Measurements from ENCODE around the gene ACO1. TPM values are rescaled to one million over a fixed set of nuclear protein-coding genes. Genes with fewer than 3 reads are reported as not detected.

Gene ACO1
- total and polyA plus RNA-seq, 7 donors, result 15.6 to 39.4 (median 27.2) TPM

GRCh38 chr9:32399110-32399815 lies 14.8 kb downstream of the ACO1 start:
- intact Hi-C loops (cut with DNase I), result no loop called here
- H3K36me3 ChIP-seq (ENCODE audit: insufficient read depth in 1 of 2, low read depth in 1 of 2), result no peaks in the 10 kb centered on the region
- no peak overlapping the region for H3K4me3 ChIP-seq
- no peaks in the 10 kb centered on the region for H3K4me1 ChIP-seq
- DNase-seq (no peak), ATAC-seq (no peak)
- no peaks in the 10 kb centered on the region for H3K9me3 ChIP-seq
- no peaks in the 10 kb centered on the region for H3K27me3 ChIP-seq (ENCODE audit: insufficient read depth in 3 of 3, low read length in 2 of 3)
- no peak for TF ChIP-seq CTCF (IDR thresholded peaks at IDR 0.05)
- WGBS, 3 donors, result 68 to 70% (median 69%) methylated on average over 5 of the region's 5 CpGs
- no peak overlapping the region for H3K27ac ChIP-seq

- no peak for DNase-seq
- no peak for ATAC-seq
- Histone ChIP-seq H3K27me3 (ENCODE audit: insufficient read depth in 3 of 3, low read length in 2 of 3) (no peaks in the 10 kb centered on the region), H3K4me1 (no peaks in the 10 kb centered on the region), H3K9me3 (no peaks in the 10 kb centered on the region), H3K27ac (no peak overlapping the region), H3K36me3 (ENCODE audit: insufficient read depth in 1 of 2, low read depth in 1 of 2) (peaks cover 0 to 14% of the 10 kb centered on the region in 2 donors), H3K4me3 (no peak overlapping the region)
- 90 to 99% (median 98%) methylated on average over 1 of the region's 1 CpG for whole genome bisulfite sequencing, 3 donors
- intact Hi-C loops (cut with DNase I), result no loop called here
- no peak for TF ChIP-seq CTCF (IDR thresholded peaks at IDR 0.05)
Observed at GRCh38 chr9:32401488-32401887, 17.0 kb downstream of the ACO1 start.

- Histone ChIP-seq H3K4me3 (no peak overlapping the region), H3K27ac (no peak overlapping the region), H3K4me1 (no peaks in the 10 kb centered on the region), H3K27me3 (ENCODE audit: insufficient read depth in 3 of 3, low read length in 2 of 3) (no peaks in the 10 kb centered on the region), H3K9me3 (no peaks in the 10 kb centered on the region), H3K36me3 (ENCODE audit: insufficient read depth in 1 of 2, low read depth in 1 of 2) (peaks cover 4 to 37% of the 10 kb centered on the region in 2 donors)
- DNase-seq, result no peak
- TF ChIP-seq CTCF (IDR thresholded peaks at IDR 0.05), result no peak
- intact Hi-C loops (cut with DNase I), result no loop called here
- WGBS, 3 donors, result 87 to 94% (median 93%) methylated on average over 3 of the region's 3 CpGs
- ATAC-seq, result no peak
Observed at GRCh38 chr9:32403567-32404260, 19.3 kb downstream of the ACO1 start.

GRCh38 chr9:32404402-32404801 lies 20.0 kb downstream of the ACO1 start:
- Histone ChIP-seq H3K27me3 (ENCODE audit: insufficient read depth in 3 of 3, low read length in 2 of 3) (no peaks in the 10 kb centered on the region), H3K9me3 (no peaks in the 10 kb centered on the region), H3K4me1 (no peaks in the 10 kb centered on the region), H3K36me3 (ENCODE audit: insufficient read depth in 1 of 2, low read depth in 1 of 2) (peaks cover 4 to 44% of the 10 kb centered on the region in 2 donors), H3K4me3 (no peak overlapping the region), H3K27ac (no peak overlapping the region)
- 93 to 100% (median 100%) methylated on average over 1 of the region's 1 CpG for WGBS, 3 donors
- TF ChIP-seq CTCF (IDR thresholded peaks at IDR 0.05), result no peak
- ATAC-seq (no peak), DNase-seq (no peak)
- intact Hi-C loops (cut with DNase I), result no loop called here

Data from psoas muscle (tissue), 8 donors.